OCI-M2 (cell line): Measurements from ENCODE around the gene ZSCAN32.

Source experiments
- DNase-seq: peaks from one replicate; lab custom pipeline; 2025; ENCODE audit not compliant: unreplicated experiment; lab: John Stamatoyannopoulos, UW

The ZSCAN32 gene

GRCh38 chr16:3358871-3359270 is 41.9 kb downstream of the ZSCAN32 start:
- no peak for DNase-seq

GRCh38 chr16:3356118-3356517 is 44.7 kb downstream of the ZSCAN32 start:
- no peak for DNase-seq

GRCh38 chr16:3355589-3355988 is 45.2 kb downstream of the ZSCAN32 start, which contains the start of gene OR2C1:
Gene OR2C1, plus strand, starts transcription at chr16:3355889. Its CDS starts 52 bp downstream, at chr16:3355941.
- no peak for DNase-seq

GRCh38 chr16:3349175-3349574 is 51.6 kb downstream of the ZSCAN32 start:
- no peak for DNase-seq

GRCh38 chr16:3348547-3349167 is 52.1 kb downstream of the ZSCAN32 start:
- no peak for DNase-seq

GRCh38 chr16:3347586-3347985 is 53.2 kb downstream of the ZSCAN32 start:
- DNase-seq, result no peak

- DNase-seq, result no peak
Observed at GRCh38 chr16:3346041-3346440, 54.8 kb downstream of the ZSCAN32 start.
